Ovary (tissue), 9 donors: ENCODE results near the gene RAET1L. TPM values are rescaled to one million over a fixed set of nuclear protein-coding genes. Genes with fewer than 3 reads are reported as not detected.

Source experiments
- DNase-seq, 5 donors: peaks; one replicate each; pipeline ENCODE4 v3.0.0-alpha.2; 2019 to 2020
- H3K27ac ChIP-seq, 2 donors: fragments of 200-600 bp; one replicate each; pipeline versions ENCODE4 v1.5.1 to v1.8.0; 2019 to 2022
- H3K27me3 ChIP-seq: fragments of 200-600 bp; one replicate; pipeline ENCODE4 v1.8.0; 2022
- H3K36me3 ChIP-seq: fragments of 200-600 bp; sonication (generic); one replicate; pipeline ENCODE4 v1.5.1; 2019
- H3K4me1 ChIP-seq: one replicate; pipeline ENCODE4 v1.8.1; 2013; ENCODE audit warnings: mild to moderate bottlenecking, moderate library complexity; ENCODE audit not compliant: insufficient read depth
- H3K4me3 ChIP-seq: fragments of 200-600 bp; sonication (generic); one replicate; pipeline ENCODE4 v1.5.1; 2017
- H3K9me3 ChIP-seq, 2 donors: fragments of 200-600 bp in 1 of 2; sonication (generic) in 1 of 2; one replicate each; pipeline versions ENCODE4 v1.5.1 to v1.8.1; 2013 to 2019; ENCODE audit warnings: mild to moderate bottlenecking in 1 of 2, moderate library complexity in 1 of 2
- EP300 ChIP-seq: sonication (generic); formaldehyde crosslinking; IDR thresholded peaks from one replicate; pipeline ENCODE4 v1.6.1; 2017; ENCODE audit warnings: antibody characterized with exemption
- POLR2A ChIP-seq: fragments of 450-650 bp; IDR thresholded peaks from one replicate; pipeline ENCODE4 v1.6.1; 2017; ENCODE audit warnings: antibody characterized with exemption, mild to moderate bottlenecking, moderate library complexity
- WGBS, 3 donors: extraction: QIAGEN DNeasy Blood & Tissue Kit in 1 of 3; methylation state at CpG; one replicate each; pipeline versions ENCODE4 v1.1.5 to v1.1.7; 2013 to 2017; 5-methylcytosine and 5-hydroxymethylcytosine counted together
- intact Hi-C, 4 donors: fragments of 100-400 bp; cut with DNase I; formaldehyde crosslinking; loops; one replicate each; pipeline versions ENCODE4 v1.11.0 to v1.15.1; 2022 to 2023
- polyA plus RNA-seq, 2 donors: library from polyadenylated mRNA; stranded (reverse); fragments of 200-250 nt in 1 of 2; fragments of 350-450 nt in 1 of 2; fragmentation: Illumina TruSeq in 1 of 2; extraction: RNeasy Lipid Tissue Mini Kit (QIAGEN cat#74804) in 1 of 2; gene quantifications; one replicate each; pipeline ENCODE4 v1.2.3, GENCODE V29; 2013 to 2014
- total RNA-seq, 7 donors: library from RNA; depleted of rRNA in 2 of 7; stranded (reverse); fragments of >200 nt in 2 of 7; fragmentation: NEBNext Ultra II Directional in 3 of 7; extraction: Animal tissue kit (Norgen Biotek cat#: 25700) in 3 of 7; gene quantifications; one replicate each; pipeline versions ENCODE4 v1.1.0 to v1.2.4, GENCODE V29; 2016 to 2023
- TF ChIP-seq, protein P1 (sequence below), 3 donors: fragments of 450-650 bp in 2 of 3; fragments of 200-600 bp in 1 of 3; IDR thresholded peaks; one replicate each; pipeline versions ENCODE4 v1.5.1 to v1.8.0; 2016 to 2022; ENCODE audit warnings: antibody characterized with exemption in 3 of 3, mild to moderate bottlenecking in 1 of 3
- donor health status: DM: no; HTN: no; CAD: no; lungs with moderate emphysema.
- donor health status: DM: no; HTN: no; CAD: no.
- donor health status: Bipolar disorder and iron deficiency.
- donor health status: DM: yes; HTN: yes; CAD: no.
- donor health status: DM: no; HTN: no; CAD: no.
- donor health status: DM: yes; HTN: yes; CAD: no.

RAET1L gene
- total and polyA plus RNA-seq, 9 donors: not detected

DNA sequence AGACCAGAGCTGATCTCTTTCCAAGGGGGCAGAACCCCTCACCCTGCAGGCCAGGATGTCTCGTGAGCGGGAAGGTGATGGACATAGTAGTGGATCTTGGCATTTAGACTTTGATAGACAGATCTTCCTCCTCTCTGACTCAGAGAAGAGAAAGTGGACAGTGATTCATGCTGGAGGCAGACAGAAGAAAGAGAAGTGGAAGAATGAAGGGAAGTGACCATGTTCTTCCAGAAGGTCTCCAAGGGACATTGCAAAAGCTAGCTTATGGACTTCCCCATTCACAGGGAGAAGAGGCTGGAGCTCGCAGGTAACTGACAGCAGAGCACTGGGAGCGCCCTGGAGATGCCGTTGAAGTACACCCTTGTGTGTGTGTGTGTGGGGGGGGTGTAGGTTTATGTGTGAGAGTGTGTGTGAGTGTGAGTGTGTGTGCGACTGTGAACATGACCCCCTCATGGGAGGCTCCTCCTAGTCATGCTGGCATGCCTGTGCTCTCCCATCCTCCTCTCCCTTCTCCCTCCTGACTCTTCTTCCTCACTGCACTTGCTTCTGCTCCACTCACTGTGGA lies 8.0 kb upstream of the RAET1L start:
- 86 to 93% (median 88%) methylated on average over 6 of the region's 6 CpGs for WGBS, 3 donors
- intact Hi-C loops: no loop called here
- peaks cover 5% of the 10 kb centered on the region for H3K4me1 ChIP-seq
- no peak overlapping the region for H3K4me3 ChIP-seq
- no peak for DNase-seq
- no peaks in the 10 kb centered on the region for H3K9me3 ChIP-seq
- H3K36me3 ChIP-seq: no peaks in the 10 kb centered on the region
- no peaks in the 10 kb centered on the region for H3K27me3 ChIP-seq
- H3K27ac ChIP-seq: no peak overlapping the region
- TF ChIP-seq, protein P1, sequence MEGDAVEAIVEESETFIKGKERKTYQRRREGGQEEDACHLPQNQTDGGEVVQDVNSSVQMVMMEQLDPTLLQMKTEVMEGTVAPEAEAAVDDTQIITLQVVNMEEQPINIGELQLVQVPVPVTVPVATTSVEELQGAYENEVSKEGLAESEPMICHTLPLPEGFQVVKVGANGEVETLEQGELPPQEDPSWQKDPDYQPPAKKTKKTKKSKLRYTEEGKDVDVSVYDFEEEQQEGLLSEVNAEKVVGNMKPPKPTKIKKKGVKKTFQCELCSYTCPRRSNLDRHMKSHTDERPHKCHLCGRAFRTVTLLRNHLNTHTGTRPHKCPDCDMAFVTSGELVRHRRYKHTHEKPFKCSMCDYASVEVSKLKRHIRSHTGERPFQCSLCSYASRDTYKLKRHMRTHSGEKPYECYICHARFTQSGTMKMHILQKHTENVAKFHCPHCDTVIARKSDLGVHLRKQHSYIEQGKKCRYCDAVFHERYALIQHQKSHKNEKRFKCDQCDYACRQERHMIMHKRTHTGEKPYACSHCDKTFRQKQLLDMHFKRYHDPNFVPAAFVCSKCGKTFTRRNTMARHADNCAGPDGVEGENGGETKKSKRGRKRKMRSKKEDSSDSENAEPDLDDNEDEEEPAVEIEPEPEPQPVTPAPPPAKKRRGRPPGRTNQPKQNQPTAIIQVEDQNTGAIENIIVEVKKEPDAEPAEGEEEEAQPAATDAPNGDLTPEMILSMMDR (IDR thresholded peaks at IDR 0.05): no peak
- TF ChIP-seq POLR2A: no peak
- no peak for TF ChIP-seq EP300

DNA sequence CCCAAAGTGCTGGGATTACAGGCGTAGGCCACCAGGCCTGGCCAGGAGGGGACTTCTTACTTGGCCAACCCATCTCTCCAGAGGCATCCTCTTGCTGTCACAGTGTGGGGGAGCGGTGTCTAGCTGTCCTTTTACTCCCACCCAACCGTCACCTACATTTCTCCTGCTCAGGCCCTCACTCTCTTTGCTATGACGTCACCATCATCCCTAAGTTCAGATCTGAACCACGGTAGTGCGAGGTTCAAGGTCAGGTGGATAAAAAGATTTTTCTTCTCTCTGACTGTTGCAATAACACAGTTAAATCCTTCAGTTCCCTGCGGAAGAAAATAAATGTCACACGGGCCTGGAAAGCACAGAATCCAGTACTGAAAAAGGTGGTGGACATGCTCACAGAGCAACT lies 7.3 kb upstream of the RAET1L start:
- no peak overlapping the region for H3K27ac ChIP-seq
- no peak for DNase-seq
- WGBS, 3 donors: 70 to 82% (median 70%) methylated on average over 8 of the region's 8 CpGs
- intact Hi-C loops: no loop called here
- TF ChIP-seq EP300: no peak
- TF ChIP-seq, protein P1 (IDR thresholded peaks at IDR 0.05): no peak
- TF ChIP-seq POLR2A: no peak
- H3K4me1 ChIP-seq: peaks cover 2% of the 10 kb centered on the region
- no peaks in the 10 kb centered on the region for H3K27me3 ChIP-seq
- no peaks in the 10 kb centered on the region for H3K9me3 ChIP-seq
- H3K36me3 ChIP-seq: no peaks in the 10 kb centered on the region
- no peak overlapping the region for H3K4me3 ChIP-seq

DNA sequence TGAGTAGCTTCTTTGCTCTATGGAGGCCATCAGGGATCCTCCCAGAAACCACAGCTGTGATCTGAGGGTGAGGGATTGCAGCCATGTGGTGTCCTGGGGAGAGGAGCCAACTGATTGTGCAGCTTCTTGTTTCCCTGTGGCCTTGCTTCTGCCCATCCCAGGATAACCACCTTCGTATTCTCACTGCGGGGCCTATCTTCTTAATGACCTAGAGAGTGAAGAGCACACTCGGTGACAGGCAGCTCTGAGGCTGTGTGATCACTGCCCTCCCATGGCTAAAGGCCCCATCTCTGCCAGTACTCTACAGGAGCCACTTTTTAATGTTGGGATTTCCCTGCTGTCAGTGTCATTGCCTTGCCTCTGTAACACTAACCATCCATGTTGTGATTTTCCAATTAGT lies 5.3 kb upstream of the RAET1L start:
- no peak overlapping the region for H3K4me3 ChIP-seq
- no peaks in the 10 kb centered on the region for H3K27me3 ChIP-seq
- intact Hi-C loops: no loop called here
- DNase-seq: no peak
- H3K9me3 ChIP-seq: no peaks in the 10 kb centered on the region
- no peaks in the 10 kb centered on the region for H3K36me3 ChIP-seq
- WGBS, 3 donors: 34 to 52% (median 38%) methylated on average over 3 of the region's 3 CpGs
- no peak overlapping the region for H3K27ac ChIP-seq
- H3K4me1 ChIP-seq: no peaks in the 10 kb centered on the region
- TF ChIP-seq POLR2A (no peak), EP300 (no peak)
- TF ChIP-seq, protein P1 (IDR thresholded peaks at IDR 0.05): no peak

DNA sequence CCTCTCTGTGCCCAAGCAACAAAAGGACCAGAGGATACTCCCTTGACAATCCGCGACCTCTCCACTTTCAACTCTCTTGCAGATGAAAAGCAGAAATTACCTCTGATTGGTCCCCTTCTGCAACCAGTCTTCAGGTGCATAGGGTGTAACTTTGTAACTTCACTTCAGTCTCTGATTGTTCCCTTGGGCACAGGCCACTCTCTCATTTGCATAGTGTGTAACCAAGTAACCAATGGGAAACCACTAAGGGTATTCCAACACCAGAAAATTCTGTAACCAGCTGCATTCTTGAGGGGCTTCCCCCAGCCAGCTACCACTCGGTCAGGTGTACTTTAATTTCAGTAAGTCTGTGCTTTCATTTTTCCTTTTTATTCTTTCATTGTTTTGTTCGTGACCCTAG lies 4.4 kb upstream of the RAET1L start:
- Histone ChIP-seq H3K4me1 (no peaks in the 10 kb centered on the region), H3K36me3 (no peaks in the 10 kb centered on the region), H3K27me3 (no peaks in the 10 kb centered on the region), H3K4me3 (no peak overlapping the region), H3K27ac (no peak overlapping the region), H3K9me3 (no peaks in the 10 kb centered on the region)
- DNase-seq: no peak
- TF ChIP-seq, protein P1 (IDR thresholded peaks at IDR 0.05): no peak
- no peak for TF ChIP-seq POLR2A
- no peak for TF ChIP-seq EP300
- 74 to 88% (median 82%) methylated on average over 4 of the region's 4 CpGs for WGBS, 3 donors
- intact Hi-C loops: no loop called here
